Keratinocyte (primary cell): ENCODE data around the gene NMBR. TPM values are rescaled to one million over a fixed set of nuclear protein-coding genes. Genes with fewer than 3 reads are reported as not detected.

ENCODE experiments used
- DNase-seq: peaks from one replicate; pipeline ENCODE4 v3.0.0-alpha.2; 2011; ENCODE audit warnings: low read depth, missing footprints, low spot score
- FAIRE-seq: peaks from 2 replicates; lab custom pipeline; 2011; peaks lifted over from hg19 to GRCh38; lab: Jason Lieb, UNC
- H2AFZ ChIP-seq: 2 replicates; pipeline ENCODE4 v1.6.0; 2012; ENCODE audit warnings: low read length, control low read depth, inconsistent platforms; ENCODE audit not compliant: control insufficient read depth
- H3K27ac ChIP-seq: 2 replicates; pipeline ENCODE4 v1.5.1; 2011; ENCODE audit warnings: low read length; ENCODE audit not compliant: control insufficient read depth, insufficient read depth
- H3K27me3 ChIP-seq: 3 replicates; pipeline ENCODE4 v1.6.0; 2011; ENCODE audit warnings: low read length; ENCODE audit not compliant: control insufficient read depth, insufficient read depth; ENCODE audit errors: extremely low read depth
- H3K36me3 ChIP-seq, 2 experiments: 2 replicates in 1 of 2; 3 replicates in 1 of 2; pipeline ENCODE4 v1.5.1; 2011; ENCODE audit warnings: low read length in 2 of 2, mild to moderate bottlenecking in 1 of 2; ENCODE audit not compliant: control insufficient read depth in 2 of 2, insufficient read depth in 2 of 2; ENCODE audit errors: extremely low read depth in 1 of 2
- H3K4me1 ChIP-seq: 3 replicates; pipeline ENCODE4 v1.5.1; 2011; ENCODE audit warnings: low read length; ENCODE audit not compliant: control insufficient read depth, insufficient read depth; ENCODE audit errors: extremely low read depth
- H3K4me2 ChIP-seq: 3 replicates; pipeline ENCODE4 v1.6.0; 2011; ENCODE audit warnings: low read depth, low read length; ENCODE audit not compliant: control insufficient read depth, insufficient read depth; ENCODE audit errors: extremely low read depth
- H3K4me3 ChIP-seq, 3 experiments: fragments of 200-600 bp in 1 of 3; sonication (generic) in 1 of 3; 2 replicates in 2 of 3; 3 replicates in 1 of 3; pipeline ENCODE4 v1.5.1; 2011 to 2016; ENCODE audit warnings: low read length in 3 of 3, mild to moderate bottlenecking in 3 of 3, control low read depth in 2 of 3, inconsistent platforms in 1 of 3, low read depth in 1 of 3, mixed read lengths in 1 of 3, mixed run types in 1 of 3, moderate library complexity in 1 of 3; ENCODE audit not compliant: control insufficient read depth in 2 of 3, insufficient read depth in 2 of 3; ENCODE audit errors: extremely low read depth in 1 of 3
- H3K79me2 ChIP-seq: 2 replicates; pipeline ENCODE4 v1.6.0; 2012; ENCODE audit warnings: low read length; ENCODE audit not compliant: control insufficient read depth, insufficient read depth
- H3K9ac ChIP-seq: 3 replicates; pipeline ENCODE4 v1.6.0; 2011; ENCODE audit warnings: low read length; ENCODE audit not compliant: control insufficient read depth, insufficient read depth; ENCODE audit errors: extremely low read depth
- H3K9me1 ChIP-seq: 3 replicates; pipeline ENCODE4 v1.6.0; 2011; ENCODE audit warnings: low read length; ENCODE audit not compliant: control insufficient read depth, insufficient read depth; ENCODE audit errors: extremely low read depth
- H3K9me3 ChIP-seq: 2 replicates; pipeline ENCODE4 v1.5.1; 2012; ENCODE audit warnings: low read depth, low read length; ENCODE audit not compliant: control insufficient read depth
- H4K20me1 ChIP-seq: 3 replicates; pipeline ENCODE4 v1.6.0; 2011; ENCODE audit warnings: low read length; ENCODE audit not compliant: control insufficient read depth, insufficient read depth; ENCODE audit errors: extremely low read depth
- CTCF ChIP-seq, 3 experiments: IDR thresholded peaks in 1 of 3; conservative IDR thresholded peaks in 1 of 3; optimal IDR thresholded peaks in 1 of 3; 2 replicates in 2 of 3; 3 replicates in 1 of 3; pipeline versions ENCODE3 to v1.5.1; 2011; ENCODE audit warnings: low read length in 3 of 3, mild to moderate bottlenecking in 3 of 3, moderate library complexity in 2 of 3, control low read depth in 1 of 3, inconsistent platforms in 1 of 3; ENCODE audit not compliant: insufficient read depth in 2 of 3; ENCODE audit errors: extremely low read depth in 1 of 3
- EZH2 ChIP-seq: IDR thresholded peaks from one replicate; pipeline ENCODE4 v1.6.1; 2012; ENCODE audit warnings: inconsistent platforms, mild to moderate bottlenecking, low read length, moderate library complexity
- dilution Hi-C: fragments of 300-500 bp; cut with MboI; formaldehyde crosslinking; loops from one replicate; pipeline ENCODE4 v1.7.0; 2020; ENCODE audit warnings: low sequenced_read_pairs; ENCODE audit not compliant: extremely low pct_ligation_motif_present
- polyA plus RNA-seq, 5 experiments: library from polyadenylated mRNA; depleted of rRNA in 3 of 5; stranded (reverse) in 3 of 5; stranded (forward) in 1 of 5; unstranded in 1 of 5; fragments of >200 nt; gene quantifications; 1 replicate in 1 of 5; 2 replicates in 3 of 5; 3 replicates in 1 of 5; pipeline versions ENCODE4 v1.2.1 to v1.2.3, GENCODE V29; 2011 to 2012; ENCODE audit warnings: missing spikeins in 2 of 5, low read depth in 1 of 5, low replicate concordance in 1 of 5

The NMBR gene
- polyA plus RNA-seq, 1 donor (not counting 4 experiments of a cell fraction or from before 2014, with no cell fraction given) = not detected

GRCh38 chr6:142074516-142074915 is 72.4 kb downstream of the NMBR start:
- Histone ChIP-seq H3K9me1 (no peaks in the 10 kb centered on the region), H3K4me3 (no peak overlapping the region), H3K9me3 (no peaks in the 10 kb centered on the region), H3K4me2 (no peak overlapping the region), H3K9ac (no peak overlapping the region), H3K79me2 (no peaks in the 10 kb centered on the region), H3K27ac (no peak overlapping the region), H3K27me3 (no peaks in the 10 kb centered on the region), H4K20me1 (no peaks in the 10 kb centered on the region), H2AFZ (no peak overlapping the region), H3K4me1 (no peaks in the 10 kb centered on the region), H3K36me3 (no peaks in the 10 kb centered on the region)
- FAIRE-seq (no peak), DNase-seq (no peak)
- TF ChIP-seq CTCF (optimal IDR thresholded peaks at IDR 0.05 in 1 of 3, IDR thresholded peaks at IDR 0.05 in 1 of 3, conservative IDR thresholded peaks at IDR 0.05 in 1 of 3; ENCODE audit: extremely low read depth in 1 of 3, insufficient read depth in 2 of 3, low read length in 3 of 3) (no peak), EZH2 (no peak)
- dilution Hi-C loops = no loop called here

- Histone ChIP-seq H3K9ac (no peak overlapping the region), H3K4me1 (no peaks in the 10 kb centered on the region), H3K4me2 (no peak overlapping the region), H3K27me3 (no peaks in the 10 kb centered on the region), H3K9me1 (no peaks in the 10 kb centered on the region), H3K79me2 (no peaks in the 10 kb centered on the region), H3K4me3 (no peak overlapping the region), H3K36me3 (no peaks in the 10 kb centered on the region), H2AFZ (no peak overlapping the region), H3K27ac (no peak overlapping the region), H3K9me3 (no peaks in the 10 kb centered on the region), H4K20me1 (no peaks in the 10 kb centered on the region)
- dilution Hi-C loops = no loop called here
- no peak for DNase-seq
- no peak for FAIRE-seq
- TF ChIP-seq EZH2 = no peak
- no peak for TF ChIP-seq CTCF (optimal IDR thresholded peaks at IDR 0.05 in 1 of 3, IDR thresholded peaks at IDR 0.05 in 1 of 3, conservative IDR thresholded peaks at IDR 0.05 in 1 of 3; ENCODE audit: extremely low read depth in 1 of 3, insufficient read depth in 2 of 3, low read length in 3 of 3)
Observed at GRCh38 chr6:142071981-142072380, 74.9 kb downstream of the NMBR start.
